ENCODE measurements around the gene KRTAP5-7.

GRCh38 chr11:71563406-71563805 lies 36.3 kb downstream of the KRTAP5-7 start:
- peak; percentile 59 for TF ChIP-seq CTCF (IDR thresholded peaks at IDR 0.05; ENCODE audit: low read length)
- TF ChIP-seq EZH2 (IDR thresholded peaks at IDR 0.05; ENCODE audit: borderline replicate concordance, low read length), result no peak

Measured in OCI-LY1 (cell line).